B cell (primary cell): Measurements from ENCODE around the gene ABCC5. TPM values are rescaled to one million over a fixed set of nuclear protein-coding genes. Genes with fewer than 3 reads are reported as not detected.

ENCODE experiments used
- ATAC-seq: fragments of 200-7000 bp; cut with Tn5 transposase; one replicate; pipeline ENCODE4 v1.10.0; 2021; ENCODE audit warnings: low read depth, mild to moderate bottlenecking, moderate number of reproducible peaks, moderate library complexity
- CTCF ChIA-PET: fragments of 350-600 bp; sonication (Branson Sonifier 250); formaldehyde crosslinking; loops from one replicate; lab custom pipeline; 2021; ENCODE audit warnings: antibody characterized with exemption, inconsistent platforms; lab: Charles Lee
- POLR2A ChIA-PET: fragments of 350-600 bp; sonication (Branson Sonifier 250); formaldehyde crosslinking; loops from one replicate; lab custom pipeline; 2021; ENCODE audit warnings: antibody characterized with exemption; lab: Charles Lee
- DNase-seq: peaks from one replicate; pipeline ENCODE4 v3.0.0; 2013
- H2AFZ ChIP-seq: 2 replicates; pipeline ENCODE4 v1.6.1; 2012; ENCODE audit warnings: mild to moderate bottlenecking, low read depth, low read length; ENCODE audit not compliant: insufficient read depth, poor library complexity, severe bottlenecking
- H3K27ac ChIP-seq, 2 donors: 1 replicate in 1 of 2; 2 replicates in 1 of 2; pipeline ENCODE4 v1.5.1; 2012 to 2013; ENCODE audit warnings: low read length in 2 of 2, mild to moderate bottlenecking in 2 of 2, moderate library complexity in 1 of 2
- H3K27me3 ChIP-seq, 4 experiments: fragments of 200-600 bp in 1 of 4; sonication (generic) in 1 of 4; replicated peaks in 1 of 4; 1 replicate in 2 of 4; 2 replicates in 2 of 4; pipeline versions ENCODE4 v1.6.1 to v1.7.0; 2013 to 2016; ENCODE audit warnings: low read length in 3 of 4, mild to moderate bottlenecking in 2 of 4, mixed read lengths in 1 of 4, moderate library complexity in 1 of 4; ENCODE audit not compliant: insufficient read depth in 4 of 4, control insufficient read depth in 3 of 4; ENCODE audit errors: control extremely low read depth in 1 of 4
- H3K36me3 ChIP-seq, 2 experiments: replicated peaks in 1 of 2; 1 replicate in 1 of 2; 2 replicates in 1 of 2; pipeline versions ENCODE4 v1.6.1 to v1.7.1; 2013; ENCODE audit warnings: low read length in 1 of 2; ENCODE audit not compliant: insufficient read depth in 2 of 2, control insufficient read depth in 1 of 2; ENCODE audit errors: control extremely low read depth in 1 of 2, extremely low read depth in 1 of 2
- H3K4me1 ChIP-seq, 2 donors: fragments of 200-600 bp in 1 of 2; sonication (generic) in 1 of 2; 1 replicate in 1 of 2; 2 replicates in 1 of 2; pipeline versions ENCODE4 v1.5.1 to v1.6.1; 2013 to 2017; ENCODE audit warnings: low read length in 2 of 2; ENCODE audit not compliant: control insufficient read depth in 2 of 2, insufficient read depth in 2 of 2
- H3K4me2 ChIP-seq: replicated peaks from 2 replicates; pipeline ENCODE3; 2012; ENCODE audit warnings: mild to moderate bottlenecking, low read depth, low read length; ENCODE audit not compliant: poor library complexity, severe bottlenecking
- H3K4me3 ChIP-seq, 5 experiments: fragments of 200-600 bp in 1 of 5; sonication (generic) in 1 of 5; 1 replicate in 3 of 5; 2 replicates in 2 of 5; pipeline versions ENCODE4 v1.5.1 to v1.7.0; 2011 to 2016; ENCODE audit warnings: low read length in 4 of 5, mild to moderate bottlenecking in 4 of 5, low read depth in 2 of 5, control low read depth in 1 of 5, moderate library complexity in 1 of 5; ENCODE audit not compliant: insufficient read depth in 1 of 5; ENCODE audit errors: control extremely low read depth in 1 of 5, extremely low read depth in 1 of 5
- H3K79me2 ChIP-seq: fragments of 200-600 bp; sonication (generic); one replicate; pipeline ENCODE4 v1.6.0; 2016; ENCODE audit warnings: low read length; ENCODE audit not compliant: control insufficient read depth, insufficient read depth
- H3K9ac ChIP-seq: fragments of 200-600 bp; sonication (generic); 2 replicates; pipeline ENCODE4 v1.6.1; 2017; ENCODE audit warnings: mild to moderate bottlenecking, low read length, moderate library complexity
- H3K9me3 ChIP-seq, 3 donors: one replicate each; pipeline versions ENCODE4 v1.6.1 to v1.7.1; 2013; ENCODE audit warnings: low read length in 2 of 3; ENCODE audit not compliant: control insufficient read depth in 2 of 3, insufficient read depth in 1 of 3; ENCODE audit errors: control extremely low read depth in 1 of 3
- H4K20me1 ChIP-seq: 2 replicates; pipeline ENCODE4 v1.6.0; 2012; ENCODE audit warnings: mild to moderate bottlenecking, low read length; ENCODE audit not compliant: insufficient read depth, control insufficient read depth, poor library complexity, severe bottlenecking
- H3K27ac Mint-ChIP-seq: one replicate; pipeline ENCODE4 v1.8.0; 2021; ENCODE audit warnings: mixed read lengths
- H3K27me3 Mint-ChIP-seq: one replicate; pipeline ENCODE4 v1.8.0; 2021; ENCODE audit warnings: mixed read lengths
- H3K4me1 Mint-ChIP-seq: one replicate; pipeline ENCODE4 v1.8.0; 2021; ENCODE audit warnings: mixed read lengths
- H3K4me3 Mint-ChIP-seq: one replicate; pipeline ENCODE4 v1.8.0; 2021; ENCODE audit warnings: mixed read lengths
- H3K9me3 Mint-ChIP-seq: one replicate; pipeline ENCODE4 v1.8.0; 2022; ENCODE audit warnings: mixed read lengths; ENCODE audit not compliant: insufficient read depth
- EZH2 ChIP-seq: IDR thresholded peaks from 2 replicates; pipeline ENCODE4 v1.6.1; 2012; ENCODE audit warnings: borderline replicate concordance, low read depth, mild to moderate bottlenecking, moderate library complexity, low read length; ENCODE audit not compliant: insufficient read depth, poor library complexity, severe bottlenecking
- WGBS: methylation state at CpG from one replicate; pipeline ENCODE4 v1.1.5; 2013; ENCODE audit warnings: missing lambda C conversion rate; ENCODE audit not compliant: insufficient coverage; 5-methylcytosine and 5-hydroxymethylcytosine counted together
- intact Hi-C: fragments of 100-400 bp; cut with micrococcal nuclease; formaldehyde crosslinking; loops from one replicate; pipeline ENCODE4 v1.10.0; 2022
- polyA plus RNA-seq: library from polyadenylated mRNA; depleted of rRNA; stranded (reverse); fragments of >200 nt; gene quantifications from 2 replicates; pipeline ENCODE4 v1.2.3, GENCODE V29; 2012
- total RNA-seq, 2 donors: library from RNA; stranded (reverse); fragments of 120-200 nt in 1 of 2; gene quantifications; 1 replicate in 1 of 2; 2 replicates in 1 of 2; pipeline versions ENCODE4 v1.2.3 to v1.2.4, GENCODE V29; 2013 to 2022
- TF ChIP-seq, protein P1 (sequence below): fragments of 200-600 bp; IDR thresholded peaks from one replicate; pipeline ENCODE4 v1.8.0; 2022; ENCODE audit warnings: antibody characterized with exemption, mild to moderate bottlenecking

The ABCC5 gene
- total and polyA plus RNA-seq, 2 donors (not counting 1 experiment from before 2014, with no cell fraction given) = 13.4 to 29.5 TPM

- H3K4me2 ChIP-seq = no peak overlapping the region
- ChIA-PET POLR2A (no interaction called here), CTCF (no interaction called here)
- no peaks in the 10 kb centered on the region for H3K79me2 ChIP-seq
- no peak overlapping the region for H3K9ac ChIP-seq
- no peak overlapping the region for H3K4me3 Mint-ChIP-seq
- intact Hi-C loops = no loop called here
- no peaks in the 10 kb centered on the region for H3K36me3 ChIP-seq
- H3K27me3 Mint-ChIP-seq = peaks cover 4% of the 10 kb centered on the region
- TF ChIP-seq, protein P1, sequence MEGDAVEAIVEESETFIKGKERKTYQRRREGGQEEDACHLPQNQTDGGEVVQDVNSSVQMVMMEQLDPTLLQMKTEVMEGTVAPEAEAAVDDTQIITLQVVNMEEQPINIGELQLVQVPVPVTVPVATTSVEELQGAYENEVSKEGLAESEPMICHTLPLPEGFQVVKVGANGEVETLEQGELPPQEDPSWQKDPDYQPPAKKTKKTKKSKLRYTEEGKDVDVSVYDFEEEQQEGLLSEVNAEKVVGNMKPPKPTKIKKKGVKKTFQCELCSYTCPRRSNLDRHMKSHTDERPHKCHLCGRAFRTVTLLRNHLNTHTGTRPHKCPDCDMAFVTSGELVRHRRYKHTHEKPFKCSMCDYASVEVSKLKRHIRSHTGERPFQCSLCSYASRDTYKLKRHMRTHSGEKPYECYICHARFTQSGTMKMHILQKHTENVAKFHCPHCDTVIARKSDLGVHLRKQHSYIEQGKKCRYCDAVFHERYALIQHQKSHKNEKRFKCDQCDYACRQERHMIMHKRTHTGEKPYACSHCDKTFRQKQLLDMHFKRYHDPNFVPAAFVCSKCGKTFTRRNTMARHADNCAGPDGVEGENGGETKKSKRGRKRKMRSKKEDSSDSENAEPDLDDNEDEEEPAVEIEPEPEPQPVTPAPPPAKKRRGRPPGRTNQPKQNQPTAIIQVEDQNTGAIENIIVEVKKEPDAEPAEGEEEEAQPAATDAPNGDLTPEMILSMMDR = no peak
- TF ChIP-seq EZH2 = no peak
- H3K4me3 ChIP-seq = no peak overlapping the region
- no peaks in the 10 kb centered on the region for H3K27me3 ChIP-seq
- DNase-seq (no peak), ATAC-seq (no peak)
- WGBS = 100% methylated on average over 5 of the region's 8 CpGs
- no peak overlapping the region for H2AFZ ChIP-seq
- no peaks in the 10 kb centered on the region for H3K4me1 Mint-ChIP-seq
- no peaks in the 10 kb centered on the region for H3K9me3 Mint-ChIP-seq
- no peaks in the 10 kb centered on the region for H4K20me1 ChIP-seq
- no peaks in the 10 kb centered on the region for H3K4me1 ChIP-seq
- no peak overlapping the region for H3K27ac Mint-ChIP-seq
- H3K27ac ChIP-seq = no peak overlapping the region
- no peaks in the 10 kb centered on the region for H3K9me3 ChIP-seq
Measured at GRCh38 chr3:183911763-183912506, 105.7 kb downstream of the ABCC5 start.

- ChIA-PET POLR2A (no interaction called here), CTCF (interaction anchor here (0.6 kb wide), 1 partner anchor 10 kb away, joined by 3 read pairs; no protein-coding TSS in a partner anchor)
- H3K79me2 ChIP-seq = no peaks in the 10 kb centered on the region
- intact Hi-C loops = no loop called here
- H3K27me3 ChIP-seq = no peaks in the 10 kb centered on the region
- H3K4me1 ChIP-seq = no peaks in the 10 kb centered on the region
- Mint-ChIP-seq H3K27ac (no peak overlapping the region), H3K9me3 (no peaks in the 10 kb centered on the region), H3K4me1 (no peaks in the 10 kb centered on the region), H3K4me3 (no peak overlapping the region), H3K27me3 (peaks cover 4% of the 10 kb centered on the region)
- 91% methylated on average over 6 of the region's 6 CpGs for WGBS
- H3K9me3 ChIP-seq = no peaks in the 10 kb centered on the region
- no peak overlapping the region for H2AFZ ChIP-seq
- H4K20me1 ChIP-seq = no peaks in the 10 kb centered on the region
- no peak overlapping the region for H3K4me3 ChIP-seq
- ATAC-seq = no peak
- no peak overlapping the region for H3K9ac ChIP-seq
- H3K4me2 ChIP-seq = no peak overlapping the region
- no peaks in the 10 kb centered on the region for H3K36me3 ChIP-seq
- H3K27ac ChIP-seq = no peak overlapping the region
- TF ChIP-seq, protein P1 = no peak
- no peak for TF ChIP-seq EZH2
- no peak for DNase-seq
Measured at GRCh38 chr3:183911087-183911486, 106.6 kb downstream of the ABCC5 start.
